ENCODE results near the gene DPEP2. TPM values are rescaled to one million over a fixed set of nuclear protein-coding genes. Genes with fewer than 3 reads are reported as not detected.
"Not testable (repeated sequence)": the region's sequence is repeated elsewhere in the genome, so short reads cannot be mapped to it uniquely, and the experiment has no call there.

DPEP2 gene
- total and polyA plus RNA-seq, 2 experiments from 2014 or later: not detected

DNA sequence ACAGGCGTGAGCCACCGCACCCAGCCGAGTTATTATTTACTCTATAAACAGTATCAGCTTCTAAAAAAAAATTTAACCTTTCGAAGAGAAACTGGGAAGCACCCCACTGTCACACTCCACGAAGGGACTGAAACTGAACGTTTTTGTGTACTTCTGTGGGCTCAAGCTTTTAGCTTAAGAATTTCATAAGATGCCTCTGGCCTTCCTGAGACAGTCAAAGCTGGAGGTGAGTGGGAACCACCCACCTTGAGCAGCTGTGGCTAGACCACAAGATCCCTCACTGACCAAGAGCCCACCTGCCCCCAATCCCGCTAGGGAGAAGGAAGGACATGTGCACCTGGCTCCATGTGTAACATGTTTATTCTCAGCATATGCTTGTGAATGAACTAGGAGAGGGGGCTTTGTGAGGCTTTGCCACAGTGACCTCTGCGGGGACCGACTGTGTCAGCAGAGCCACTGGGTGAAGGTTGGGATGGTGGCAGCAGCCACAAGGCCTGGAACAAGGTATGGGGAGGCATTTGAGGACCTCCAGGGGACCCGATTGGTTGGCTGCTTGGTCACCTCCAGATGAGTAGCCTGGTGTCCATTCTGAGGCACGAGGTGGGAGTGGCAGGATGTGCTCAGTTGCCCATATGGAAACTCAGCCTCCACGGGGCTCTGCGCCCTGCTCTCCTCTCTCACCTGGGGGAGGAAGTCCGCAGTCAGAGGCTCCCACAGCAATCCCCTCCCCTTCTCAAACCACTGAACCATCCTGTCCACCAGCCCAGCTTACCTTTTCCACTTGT lies 23.8 kb downstream of the DPEP2 start:
- no peaks in the 10 kb centered on the region for H3K79me2 ChIP-seq (replicated peaks; ENCODE audit: insufficient read depth)
- no peaks in the 10 kb centered on the region for H4K20me1 ChIP-seq (replicated peaks; ENCODE audit: insufficient read depth)
- ATAC-seq: no peak
- no peaks in the 10 kb centered on the region; the same call in 2 of the 3 replicates for H3K4me1 Mint-ChIP-seq
- TF ChIP-seq, protein P1, sequence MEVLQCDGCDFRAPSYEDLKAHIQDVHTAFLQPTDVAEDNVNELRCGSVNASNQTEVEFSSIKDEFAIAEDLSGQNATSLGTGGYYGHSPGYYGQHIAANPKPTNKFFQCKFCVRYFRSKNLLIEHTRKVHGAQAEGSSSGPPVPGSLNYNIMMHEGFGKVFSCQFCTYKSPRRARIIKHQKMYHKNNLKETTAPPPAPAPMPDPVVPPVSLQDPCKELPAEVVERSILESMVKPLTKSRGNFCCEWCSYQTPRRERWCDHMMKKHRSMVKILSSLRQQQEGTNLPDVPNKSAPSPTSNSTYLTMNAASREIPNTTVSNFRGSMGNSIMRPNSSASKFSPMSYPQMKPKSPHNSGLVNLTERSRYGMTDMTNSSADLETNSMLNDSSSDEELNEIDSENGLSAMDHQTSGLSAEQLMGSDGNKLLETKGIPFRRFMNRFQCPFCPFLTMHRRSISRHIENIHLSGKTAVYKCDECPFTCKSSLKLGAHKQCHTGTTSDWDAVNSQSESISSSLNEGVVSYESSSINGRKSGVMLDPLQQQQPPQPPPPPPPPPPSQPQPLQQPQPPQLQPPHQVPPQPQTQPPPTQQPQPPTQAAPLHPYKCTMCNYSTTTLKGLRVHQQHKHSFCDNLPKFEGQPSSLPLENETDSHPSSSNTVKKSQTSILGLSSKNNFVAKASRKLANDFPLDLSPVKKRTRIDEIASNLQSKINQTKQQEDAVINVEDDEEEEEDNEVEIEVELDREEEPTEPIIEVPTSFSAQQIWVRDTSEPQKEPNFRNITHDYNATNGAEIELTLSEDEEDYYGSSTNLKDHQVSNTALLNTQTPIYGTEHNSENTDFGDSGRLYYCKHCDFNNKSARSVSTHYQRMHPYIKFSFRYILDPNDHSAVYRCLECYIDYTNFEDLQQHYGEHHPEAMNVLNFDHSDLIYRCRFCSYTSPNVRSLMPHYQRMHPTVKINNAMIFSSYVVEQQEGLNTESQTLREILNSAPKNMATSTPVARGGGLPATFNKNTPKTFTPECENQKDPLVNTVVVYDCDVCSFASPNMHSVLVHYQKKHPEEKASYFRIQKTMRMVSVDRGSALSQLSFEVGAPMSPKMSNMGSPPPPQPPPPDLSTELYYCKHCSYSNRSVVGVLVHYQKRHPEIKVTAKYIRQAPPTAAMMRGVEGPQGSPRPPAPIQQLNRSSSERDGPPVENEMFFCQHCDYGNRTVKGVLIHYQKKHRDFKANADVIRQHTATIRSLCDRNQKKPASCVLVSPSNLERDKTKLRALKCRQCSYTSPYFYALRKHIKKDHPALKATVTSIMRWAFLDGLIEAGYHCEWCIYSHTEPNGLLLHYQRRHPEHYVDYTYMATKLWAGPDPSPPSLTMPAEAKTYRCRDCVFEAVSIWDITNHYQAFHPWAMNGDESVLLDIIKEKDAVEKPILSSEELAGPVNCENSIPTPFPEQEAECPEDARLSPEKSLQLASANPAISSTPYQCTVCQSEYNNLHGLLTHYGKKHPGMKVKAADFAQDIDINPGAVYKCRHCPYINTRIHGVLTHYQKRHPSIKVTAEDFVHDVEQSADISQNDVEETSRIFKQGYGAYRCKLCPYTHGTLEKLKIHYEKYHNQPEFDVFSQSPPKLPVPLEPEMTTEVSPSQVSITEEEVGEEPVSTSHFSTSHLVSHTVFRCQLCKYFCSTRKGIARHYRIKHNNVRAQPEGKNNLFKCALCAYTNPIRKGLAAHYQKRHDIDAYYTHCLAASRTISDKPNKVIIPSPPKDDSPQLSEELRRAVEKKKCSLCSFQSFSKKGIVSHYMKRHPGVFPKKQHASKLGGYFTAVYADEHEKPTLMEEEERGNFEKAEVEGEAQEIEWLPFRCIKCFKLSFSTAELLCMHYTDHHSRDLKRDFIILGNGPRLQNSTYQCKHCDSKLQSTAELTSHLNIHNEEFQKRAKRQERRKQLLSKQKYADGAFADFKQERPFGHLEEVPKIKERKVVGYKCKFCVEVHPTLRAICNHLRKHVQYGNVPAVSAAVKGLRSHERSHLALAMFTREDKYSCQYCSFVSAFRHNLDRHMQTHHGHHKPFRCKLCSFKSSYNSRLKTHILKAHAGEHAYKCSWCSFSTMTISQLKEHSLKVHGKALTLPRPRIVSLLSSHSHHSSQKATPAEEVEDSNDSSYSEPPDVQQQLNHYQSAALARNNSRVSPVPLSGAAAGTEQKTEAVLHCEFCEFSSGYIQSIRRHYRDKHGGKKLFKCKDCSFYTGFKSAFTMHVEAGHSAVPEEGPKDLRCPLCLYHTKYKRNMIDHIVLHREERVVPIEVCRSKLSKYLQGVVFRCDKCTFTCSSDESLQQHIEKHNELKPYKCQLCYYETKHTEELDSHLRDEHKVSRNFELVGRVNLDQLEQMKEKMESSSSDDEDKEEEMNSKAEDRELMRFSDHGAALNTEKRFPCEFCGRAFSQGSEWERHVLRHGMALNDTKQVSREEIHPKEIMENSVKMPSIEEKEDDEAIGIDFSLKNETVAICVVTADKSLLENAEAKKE (CRISPR knock-in tag; IDR thresholded peaks at IDR 0.05): no peak
- TF ChIP-seq, protein P2, sequence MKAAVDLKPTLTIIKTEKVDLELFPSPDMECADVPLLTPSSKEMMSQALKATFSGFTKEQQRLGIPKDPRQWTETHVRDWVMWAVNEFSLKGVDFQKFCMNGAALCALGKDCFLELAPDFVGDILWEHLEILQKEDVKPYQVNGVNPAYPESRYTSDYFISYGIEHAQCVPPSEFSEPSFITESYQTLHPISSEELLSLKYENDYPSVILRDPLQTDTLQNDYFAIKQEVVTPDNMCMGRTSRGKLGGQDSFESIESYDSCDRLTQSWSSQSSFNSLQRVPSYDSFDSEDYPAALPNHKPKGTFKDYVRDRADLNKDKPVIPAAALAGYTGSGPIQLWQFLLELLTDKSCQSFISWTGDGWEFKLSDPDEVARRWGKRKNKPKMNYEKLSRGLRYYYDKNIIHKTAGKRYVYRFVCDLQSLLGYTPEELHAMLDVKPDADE (IDR thresholded peaks at IDR 0.05): no peak
- TF ChIP-seq, protein P3, sequence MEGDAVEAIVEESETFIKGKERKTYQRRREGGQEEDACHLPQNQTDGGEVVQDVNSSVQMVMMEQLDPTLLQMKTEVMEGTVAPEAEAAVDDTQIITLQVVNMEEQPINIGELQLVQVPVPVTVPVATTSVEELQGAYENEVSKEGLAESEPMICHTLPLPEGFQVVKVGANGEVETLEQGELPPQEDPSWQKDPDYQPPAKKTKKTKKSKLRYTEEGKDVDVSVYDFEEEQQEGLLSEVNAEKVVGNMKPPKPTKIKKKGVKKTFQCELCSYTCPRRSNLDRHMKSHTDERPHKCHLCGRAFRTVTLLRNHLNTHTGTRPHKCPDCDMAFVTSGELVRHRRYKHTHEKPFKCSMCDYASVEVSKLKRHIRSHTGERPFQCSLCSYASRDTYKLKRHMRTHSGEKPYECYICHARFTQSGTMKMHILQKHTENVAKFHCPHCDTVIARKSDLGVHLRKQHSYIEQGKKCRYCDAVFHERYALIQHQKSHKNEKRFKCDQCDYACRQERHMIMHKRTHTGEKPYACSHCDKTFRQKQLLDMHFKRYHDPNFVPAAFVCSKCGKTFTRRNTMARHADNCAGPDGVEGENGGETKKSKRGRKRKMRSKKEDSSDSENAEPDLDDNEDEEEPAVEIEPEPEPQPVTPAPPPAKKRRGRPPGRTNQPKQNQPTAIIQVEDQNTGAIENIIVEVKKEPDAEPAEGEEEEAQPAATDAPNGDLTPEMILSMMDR (conservative IDR thresholded peaks at IDR 0.05; ENCODE audit: low read depth in 2 of 2): no peak
- no peak for TF ChIP-seq JUNB (IDR thresholded peaks at IDR 0.05; ENCODE audit: unreplicated experiment)
- no peak for TF ChIP-seq EZH2phosphoT487 (IDR thresholded peaks at IDR 0.05; ENCODE audit: unreplicated experiment)
- TF ChIP-seq STAT1 (IDR thresholded peaks at IDR 0.05; ENCODE audit: unreplicated experiment): no peak
- TF ChIP-seq, protein P4, sequence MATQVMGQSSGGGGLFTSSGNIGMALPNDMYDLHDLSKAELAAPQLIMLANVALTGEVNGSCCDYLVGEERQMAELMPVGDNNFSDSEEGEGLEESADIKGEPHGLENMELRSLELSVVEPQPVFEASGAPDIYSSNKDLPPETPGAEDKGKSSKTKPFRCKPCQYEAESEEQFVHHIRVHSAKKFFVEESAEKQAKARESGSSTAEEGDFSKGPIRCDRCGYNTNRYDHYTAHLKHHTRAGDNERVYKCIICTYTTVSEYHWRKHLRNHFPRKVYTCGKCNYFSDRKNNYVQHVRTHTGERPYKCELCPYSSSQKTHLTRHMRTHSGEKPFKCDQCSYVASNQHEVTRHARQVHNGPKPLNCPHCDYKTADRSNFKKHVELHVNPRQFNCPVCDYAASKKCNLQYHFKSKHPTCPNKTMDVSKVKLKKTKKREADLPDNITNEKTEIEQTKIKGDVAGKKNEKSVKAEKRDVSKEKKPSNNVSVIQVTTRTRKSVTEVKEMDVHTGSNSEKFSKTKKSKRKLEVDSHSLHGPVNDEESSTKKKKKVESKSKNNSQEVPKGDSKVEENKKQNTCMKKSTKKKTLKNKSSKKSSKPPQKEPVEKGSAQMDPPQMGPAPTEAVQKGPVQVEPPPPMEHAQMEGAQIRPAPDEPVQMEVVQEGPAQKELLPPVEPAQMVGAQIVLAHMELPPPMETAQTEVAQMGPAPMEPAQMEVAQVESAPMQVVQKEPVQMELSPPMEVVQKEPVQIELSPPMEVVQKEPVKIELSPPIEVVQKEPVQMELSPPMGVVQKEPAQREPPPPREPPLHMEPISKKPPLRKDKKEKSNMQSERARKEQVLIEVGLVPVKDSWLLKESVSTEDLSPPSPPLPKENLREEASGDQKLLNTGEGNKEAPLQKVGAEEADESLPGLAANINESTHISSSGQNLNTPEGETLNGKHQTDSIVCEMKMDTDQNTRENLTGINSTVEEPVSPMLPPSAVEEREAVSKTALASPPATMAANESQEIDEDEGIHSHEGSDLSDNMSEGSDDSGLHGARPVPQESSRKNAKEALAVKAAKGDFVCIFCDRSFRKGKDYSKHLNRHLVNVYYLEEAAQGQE (IDR thresholded peaks at IDR 0.05; ENCODE audit: unreplicated experiment): no peak
- no peak for TF ChIP-seq NANOG (IDR thresholded peaks at IDR 0.05; ENCODE audit: borderline replicate concordance)
- H3K9me3 Mint-ChIP-seq: no peaks in the 10 kb centered on the region
- no peak overlapping the region for H3K27ac Mint-ChIP-seq
- DNase-seq (ENCODE audit: low spot score): no peak
- H3K36me3 ChIP-seq (ENCODE audit: insufficient read depth): no peaks in the 10 kb centered on the region
- H3K4me2 ChIP-seq: no peak overlapping the region
- H3K27me3 ChIP-seq (ENCODE audit: insufficient read depth): no peaks in the 10 kb centered on the region
- 0 out of 2 replicates have a peak, but pooled peaks cover 2% of the 10 kb centered on the region for H3F3A ChIP-seq (replicated peaks; ENCODE audit: low read depth)
- H3K4me1 ChIP-seq (ENCODE audit: insufficient read depth): no peaks in the 10 kb centered on the region
- H3K9me2 ChIP-seq (ENCODE audit: insufficient read depth): no peaks in the 10 kb centered on the region
- peaks cover 11% of the 10 kb centered on the region for H3K27me3 Mint-ChIP-seq (ENCODE audit: insufficient read depth, low read depth, poor library complexity)
- H3K27ac ChIP-seq (ENCODE audit: low read depth): no peak overlapping the region
- no peak overlapping the region for H3K4me3 ChIP-seq
- H2AFZ ChIP-seq: no peak overlapping the region
- H3K4me3 Mint-ChIP-seq: no peak overlapping the region
- no peaks in the 10 kb centered on the region for H3K36me3 Mint-ChIP-seq (ENCODE audit: low read depth)

DNA sequence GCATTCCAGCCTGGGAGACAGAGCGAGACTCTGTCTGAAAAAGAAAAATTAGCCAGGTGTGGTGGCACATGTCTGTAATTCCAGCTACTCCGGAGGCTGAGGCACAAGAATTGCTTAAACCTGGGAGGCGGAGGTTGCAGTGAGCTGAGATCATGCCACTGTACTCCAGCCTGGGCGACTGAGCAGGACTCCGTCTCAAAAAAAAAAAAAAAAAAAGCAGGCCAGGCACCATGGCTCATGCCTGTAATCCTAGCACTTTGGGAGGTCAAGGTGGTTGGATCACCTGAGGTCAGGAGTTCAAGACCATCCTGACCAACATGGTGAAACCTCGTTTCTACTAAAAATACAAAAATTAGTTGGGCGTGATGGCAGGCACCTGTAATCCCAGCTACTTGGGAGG lies 27.0 kb downstream of the DPEP2 start:
- H3K9me2 ChIP-seq (ENCODE audit: insufficient read depth); H3K4me3 Mint-ChIP-seq; H3K4me3 ChIP-seq; H3K27me3 ChIP-seq (ENCODE audit: insufficient read depth); H3K79me2 ChIP-seq (replicated peaks; ENCODE audit: insufficient read depth); H3K36me3 ChIP-seq (ENCODE audit: insufficient read depth); H4K20me1 ChIP-seq (replicated peaks; ENCODE audit: insufficient read depth); H3K36me3 Mint-ChIP-seq (ENCODE audit: low read depth); H3K4me1 Mint-ChIP-seq; H3K4me1 ChIP-seq (ENCODE audit: insufficient read depth); H3K4me2 ChIP-seq; H3K27ac ChIP-seq (ENCODE audit: low read depth); H3K27ac Mint-ChIP-seq; DNase-seq (ENCODE audit: low spot score); ATAC-seq; H2AFZ ChIP-seq; H3K9me3 Mint-ChIP-seq: not testable (repeated sequence)
- peaks cover 16% of the 10 kb centered on the region for H3K27me3 Mint-ChIP-seq (ENCODE audit: insufficient read depth, low read depth, poor library complexity)
- 0 out of 2 replicates have a peak, but pooled peaks cover 11% of the 10 kb centered on the region for H3F3A ChIP-seq (replicated peaks; ENCODE audit: low read depth)

Data from GM23338 (cell line).